Measurements from ENCODE around the gene GYS2.
A peak's percentile ranks its signal among the peaks of the same experiment; 100 is the strongest.

The GYS2 gene

GRCh38 chr12:21552635-21553328, 51.9 kb downstream of the GYS2 start:
- no peak for DNase-seq (ENCODE audit: low read depth)

- no peak for DNase-seq (ENCODE audit: low read depth)
Measured at GRCh38 chr12:21551841-21552465, 52.7 kb downstream of the GYS2 start.

- no peak for DNase-seq (ENCODE audit: low read depth)
Measured at GRCh38 chr12:21547437-21547836, 57.2 kb downstream of the GYS2 start.

- no peak for DNase-seq (ENCODE audit: low read depth)
Measured at GRCh38 chr12:21546716-21547115, 57.9 kb downstream of the GYS2 start.

GRCh38 chr12:21545557-21545956, 59.1 kb downstream of the GYS2 start:
- no peak for DNase-seq (ENCODE audit: low read depth)

GRCh38 chr12:21543151-21543550, 61.5 kb downstream of the GYS2 start:
- DNase-seq (ENCODE audit: low read depth): no peak

GRCh38 chr12:21542403-21542802, 62.2 kb downstream of the GYS2 start:
- no peak for DNase-seq (ENCODE audit: low read depth)

GRCh38 chr12:21541773-21542172, 62.9 kb downstream of the GYS2 start:
- DNase-seq (ENCODE audit: low read depth): no peak

- no peak for DNase-seq (ENCODE audit: low read depth)
Measured at GRCh38 chr12:21539797-21540196, 64.8 kb downstream of the GYS2 start.

- DNase-seq (ENCODE audit: low read depth): no peak
Measured at GRCh38 chr12:21538061-21538653, 66.5 kb downstream of the GYS2 start.

GRCh38 chr12:21529456-21529855, 75.2 kb downstream of the GYS2 start:
- DNase-seq (ENCODE audit: low read depth): no peak

- DNase-seq (ENCODE audit: low read depth): no peak
Measured at GRCh38 chr12:21528953-21529352, 75.7 kb downstream of the GYS2 start.

- DNase-seq (ENCODE audit: low read depth): peak; percentile 16
Measured at GRCh38 chr12:21527451-21528180, 77.0 kb downstream of the GYS2 start.

- no peak for DNase-seq (ENCODE audit: low read depth)
Measured at GRCh38 chr12:21526721-21527345, 77.8 kb downstream of the GYS2 start.

GRCh38 chr12:21526053-21526452, 78.6 kb downstream of the GYS2 start, which contains the start of gene SPX:
SPX (plus strand) TSS chr12:21526296; CDS start chr12:21526473, 177 bp downstream.
- no peak for DNase-seq (ENCODE audit: low read depth)

GRCh38 chr12:21523148-21523547, 81.5 kb downstream of the GYS2 start:
- DNase-seq (ENCODE audit: low read depth): no peak

- DNase-seq (ENCODE audit: low read depth): no peak
Measured at GRCh38 chr12:21521541-21521940, 83.1 kb downstream of the GYS2 start.

- no peak for DNase-seq (ENCODE audit: low read depth)
Measured at GRCh38 chr12:21518451-21518850, 86.2 kb downstream of the GYS2 start.

- no peak for DNase-seq (ENCODE audit: low read depth)
Measured at GRCh38 chr12:21516281-21516680, 88.4 kb downstream of the GYS2 start.

- no peak for DNase-seq (ENCODE audit: low read depth)
Measured at GRCh38 chr12:21509768-21510167, 94.9 kb downstream of the GYS2 start.

GRCh38 chr12:21507849-21508248, 96.8 kb downstream of the GYS2 start:
- no peak for DNase-seq (ENCODE audit: low read depth)

- DNase-seq (ENCODE audit: low read depth): no peak
Measured at GRCh38 chr12:21505888-21506287, 98.8 kb downstream of the GYS2 start.
